HFF-Myc (cell line): ENCODE measurements around the gene PTPN21.
A peak's percentile ranks its signal among the peaks of the same experiment; 100 is the strongest.

Experiments
- DNase-seq: peaks from one replicate; pipeline ENCODE4 v3.0.0-alpha.2; 2011; ENCODE audit warnings: low read depth; ENCODE audit errors: extremely low read depth
- H3K4me3 ChIP-seq: replicated peaks from 2 replicates; pipeline ENCODE4 v1.5.1; 2011; ENCODE audit warnings: low read depth, mild to moderate bottlenecking, control low read depth, low read length
- CTCF ChIP-seq: IDR thresholded peaks from 2 replicates; pipeline ENCODE4 v1.5.1; 2012; ENCODE audit warnings: mild to moderate bottlenecking, low read depth, low read length, control low read depth; ENCODE audit errors: missing control alignments

The PTPN21 gene

GRCh38 chr14:88424573-88424972 is 130.2 kb downstream of the PTPN21 start:
- no peak for TF ChIP-seq CTCF
- peak; percentile 19 for DNase-seq
- H3K4me3 ChIP-seq: no peak overlapping the region

DNA sequence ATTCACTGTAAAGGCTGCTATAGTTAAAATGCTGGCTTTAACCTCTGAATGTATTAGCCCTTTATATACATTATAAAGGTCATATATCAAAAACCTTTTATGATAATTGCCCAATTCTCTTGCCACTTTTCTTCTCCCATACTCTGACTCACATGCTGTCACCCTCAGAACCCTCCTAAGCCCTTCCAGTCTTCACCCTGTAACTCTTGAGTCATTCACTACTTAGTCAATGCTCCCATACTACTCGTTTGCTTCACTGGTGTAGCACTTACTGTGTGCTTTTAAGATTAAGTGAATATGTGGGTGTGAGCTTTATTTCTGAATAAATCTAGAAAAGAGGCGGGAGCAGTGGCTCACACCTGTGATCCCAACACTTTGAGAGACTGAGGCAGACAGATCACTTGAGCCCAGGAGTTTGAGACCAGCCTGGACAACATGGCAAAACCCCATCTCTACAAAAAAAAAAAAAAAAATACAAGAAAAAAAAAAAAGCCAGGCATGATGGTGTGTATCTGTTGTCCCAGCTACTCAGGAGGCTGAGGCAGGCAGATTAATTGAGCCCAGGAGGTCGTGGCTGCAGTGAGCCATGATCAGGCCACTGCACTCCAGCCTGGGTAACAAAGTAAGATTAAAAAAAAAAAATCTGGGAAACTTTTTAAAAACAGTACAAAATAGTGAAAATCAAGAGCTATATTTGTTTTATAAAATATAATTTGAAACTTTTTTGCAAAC is 131.7 kb downstream of the PTPN21 start:
- no peak overlapping the region for H3K4me3 ChIP-seq
- DNase-seq: peak; percentile 9
- no peak for TF ChIP-seq CTCF

DNA sequence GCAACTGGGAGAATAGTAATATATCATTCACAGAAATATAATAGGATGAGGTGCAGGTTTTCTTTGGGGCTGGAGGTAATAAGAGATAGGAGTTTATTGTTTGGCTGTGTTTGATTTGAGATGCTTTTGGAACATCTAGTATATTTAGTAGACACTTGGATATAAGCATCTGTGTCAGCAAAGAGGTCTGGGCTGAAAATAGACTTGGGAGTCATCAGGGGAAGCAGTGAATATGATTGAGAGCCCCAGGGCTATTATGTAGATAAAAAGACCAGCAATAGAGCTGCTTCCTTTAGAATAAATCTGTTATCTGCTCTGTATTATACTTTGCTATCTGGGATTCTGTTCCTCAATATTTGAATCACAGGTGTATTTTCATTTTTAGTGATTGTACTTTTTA is 132.8 kb downstream of the PTPN21 start:
- TF ChIP-seq CTCF: no peak
- no peak for DNase-seq
- no peak overlapping the region for H3K4me3 ChIP-seq

DNA sequence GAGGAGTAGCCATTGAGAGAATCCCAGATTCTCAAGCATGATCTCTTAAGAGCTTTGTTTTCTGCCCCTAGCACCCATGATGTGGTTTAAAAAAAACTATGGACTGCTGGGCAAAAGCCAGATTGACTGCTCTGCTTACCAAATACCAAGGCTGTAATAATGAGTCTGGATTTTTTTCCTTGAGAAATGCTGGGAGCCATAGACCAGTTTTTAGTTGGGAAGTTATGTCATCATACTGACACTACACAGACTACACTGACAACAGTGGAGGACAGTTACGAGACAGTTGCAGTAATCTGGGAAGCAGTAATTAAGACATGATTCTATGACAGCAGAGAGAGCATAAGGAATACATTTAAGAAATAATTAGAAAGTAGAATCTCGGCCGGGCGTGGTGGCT is 133.5 kb downstream of the PTPN21 start:
- H3K4me3 ChIP-seq: no peak overlapping the region
- no peak for TF ChIP-seq CTCF
- DNase-seq: no peak

DNA sequence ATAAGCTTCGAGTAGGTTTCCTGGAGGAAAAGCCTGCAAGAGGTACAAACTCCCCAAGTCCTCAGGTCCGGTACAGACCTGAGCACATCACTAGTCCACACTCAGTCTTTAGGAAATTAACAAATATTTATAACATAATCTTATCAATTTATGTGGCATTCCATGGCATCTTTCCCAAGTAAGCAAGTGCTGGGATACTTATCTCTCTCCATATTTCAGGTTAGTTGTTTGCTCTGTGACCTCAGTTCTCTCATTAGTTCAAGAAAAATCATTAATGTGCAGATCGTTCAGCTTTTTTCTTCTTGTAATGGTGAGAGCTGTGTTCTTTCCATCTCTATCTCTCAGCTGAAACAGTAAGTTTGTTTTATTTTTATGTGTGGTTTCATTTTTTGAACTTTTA is 134.6 kb downstream of the PTPN21 start:
- no peak overlapping the region for H3K4me3 ChIP-seq
- no peak for TF ChIP-seq CTCF
- DNase-seq: no peak

DNA sequence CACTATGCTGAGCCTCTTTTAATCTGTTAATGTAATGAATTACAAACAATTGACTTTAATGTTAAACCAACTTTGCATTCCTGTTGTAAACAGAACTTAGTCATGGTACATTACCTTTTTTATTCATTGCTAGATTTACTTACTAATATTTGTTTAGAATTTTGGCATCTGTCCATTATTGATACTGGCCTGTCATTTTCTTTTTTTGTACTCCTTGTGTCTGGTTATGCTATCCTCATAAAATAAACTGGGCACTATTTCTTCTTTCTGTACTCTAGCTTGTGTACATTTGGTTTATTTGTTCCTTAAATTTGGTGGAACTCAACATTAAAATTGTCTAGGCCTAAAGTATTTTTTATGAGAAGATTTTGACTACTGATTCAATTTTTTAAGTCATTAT is 137.2 kb downstream of the PTPN21 start:
- DNase-seq: no peak
- no peak for TF ChIP-seq CTCF
- H3K4me3 ChIP-seq: no peak overlapping the region
